ENCODE results near the gene PLSCR5.

DNA sequence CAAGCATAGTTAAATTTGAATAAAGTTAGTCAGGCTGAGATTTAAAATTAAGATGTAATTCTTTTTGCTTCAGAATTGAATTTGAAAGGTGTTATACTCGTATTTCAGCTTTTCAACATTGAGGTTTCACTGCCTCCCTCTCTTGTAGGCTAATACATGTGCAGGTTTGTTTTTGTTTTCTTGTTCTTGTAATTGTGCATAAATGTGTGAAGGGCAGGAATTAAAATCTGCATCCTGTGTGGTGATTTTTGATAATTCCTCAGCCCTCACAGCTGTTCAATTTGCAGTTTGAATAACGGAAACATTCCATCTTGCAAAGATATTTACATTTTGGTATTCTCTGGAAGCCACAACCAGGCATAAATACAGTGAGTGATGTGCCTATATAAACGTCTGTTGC lies 35.8 kb downstream of the PLSCR5 start:
- TF ChIP-seq, protein P1, sequence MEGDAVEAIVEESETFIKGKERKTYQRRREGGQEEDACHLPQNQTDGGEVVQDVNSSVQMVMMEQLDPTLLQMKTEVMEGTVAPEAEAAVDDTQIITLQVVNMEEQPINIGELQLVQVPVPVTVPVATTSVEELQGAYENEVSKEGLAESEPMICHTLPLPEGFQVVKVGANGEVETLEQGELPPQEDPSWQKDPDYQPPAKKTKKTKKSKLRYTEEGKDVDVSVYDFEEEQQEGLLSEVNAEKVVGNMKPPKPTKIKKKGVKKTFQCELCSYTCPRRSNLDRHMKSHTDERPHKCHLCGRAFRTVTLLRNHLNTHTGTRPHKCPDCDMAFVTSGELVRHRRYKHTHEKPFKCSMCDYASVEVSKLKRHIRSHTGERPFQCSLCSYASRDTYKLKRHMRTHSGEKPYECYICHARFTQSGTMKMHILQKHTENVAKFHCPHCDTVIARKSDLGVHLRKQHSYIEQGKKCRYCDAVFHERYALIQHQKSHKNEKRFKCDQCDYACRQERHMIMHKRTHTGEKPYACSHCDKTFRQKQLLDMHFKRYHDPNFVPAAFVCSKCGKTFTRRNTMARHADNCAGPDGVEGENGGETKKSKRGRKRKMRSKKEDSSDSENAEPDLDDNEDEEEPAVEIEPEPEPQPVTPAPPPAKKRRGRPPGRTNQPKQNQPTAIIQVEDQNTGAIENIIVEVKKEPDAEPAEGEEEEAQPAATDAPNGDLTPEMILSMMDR (IDR thresholded peaks at IDR 0.05), result no peak
- no peak for TF ChIP-seq EZH2phosphoT487 (IDR thresholded peaks at IDR 0.05)
